GM19193 (cell line): ENCODE results near the gene WFDC1.

Experiments
- POLR2A ChIP-seq: IDR thresholded peaks from 4 replicates; pipeline ENCODE4 v1.6.1; 2011; ENCODE audit not compliant: insufficient read depth, insufficient read length; ENCODE audit errors: extremely low read depth

Gene WFDC1

DNA sequence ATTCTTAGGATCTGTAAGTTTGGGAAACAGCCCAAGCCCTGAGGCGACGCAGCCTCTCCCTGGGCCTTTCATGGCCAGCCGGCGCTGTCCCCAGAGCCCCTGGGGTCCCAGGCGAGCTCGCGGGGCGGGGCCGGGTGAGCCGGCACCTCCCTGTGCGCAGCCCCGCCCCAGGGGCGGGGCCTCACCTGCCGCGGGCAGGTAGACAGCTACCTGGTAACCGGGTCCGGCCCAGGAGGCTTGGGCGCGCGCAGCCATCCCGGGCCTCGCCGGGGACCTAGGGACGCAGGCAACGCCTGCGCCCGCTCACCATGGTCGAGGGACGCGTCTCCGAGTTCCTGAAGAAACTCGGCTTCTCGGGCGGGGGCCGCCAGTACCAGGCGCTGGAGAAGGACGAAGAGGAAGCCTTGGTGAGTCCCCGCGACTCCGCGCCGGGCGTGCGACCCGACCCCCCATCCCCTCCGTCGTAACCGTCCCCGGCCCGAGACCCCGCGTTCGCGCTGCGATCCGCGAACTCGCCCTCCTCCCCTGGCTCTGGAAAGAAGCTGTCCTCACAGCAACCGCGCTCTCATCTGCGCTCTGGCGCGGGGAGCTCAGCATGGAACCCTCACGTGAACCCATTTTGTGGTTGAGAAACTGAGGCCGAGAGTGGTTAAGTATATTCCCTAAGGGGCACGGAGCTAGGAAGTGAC is 73.8 kb downstream of the WFDC1 start, which contains the start of gene ATP2C2:
Gene ATP2C2 (plus strand): TSS at position 231 of the 689 bp plus-strand sequence. CDS start 78 bp downstream, at position 309.
- no peak for TF ChIP-seq POLR2A

DNA sequence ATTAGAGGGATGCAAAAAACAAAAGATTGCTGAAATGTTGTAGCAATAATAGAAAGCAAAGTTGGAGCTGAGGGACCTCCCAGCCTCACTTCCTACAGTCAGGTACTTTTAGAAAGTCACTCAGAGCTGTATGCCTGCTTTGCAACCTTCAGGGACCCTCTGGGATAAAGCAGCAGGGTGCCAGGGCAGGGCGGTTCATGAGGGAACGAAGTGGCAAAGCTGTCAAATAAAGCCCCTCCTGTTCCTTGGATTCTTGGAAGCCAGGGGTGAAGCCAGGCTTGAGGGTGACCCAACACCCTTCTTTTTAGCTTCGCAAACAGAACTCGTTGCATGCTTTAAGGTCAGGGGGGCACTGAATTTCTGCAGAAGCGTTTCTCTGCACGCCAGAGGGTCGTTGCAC is 74.4 kb downstream of the WFDC1 start:
- TF ChIP-seq POLR2A: no peak

DNA sequence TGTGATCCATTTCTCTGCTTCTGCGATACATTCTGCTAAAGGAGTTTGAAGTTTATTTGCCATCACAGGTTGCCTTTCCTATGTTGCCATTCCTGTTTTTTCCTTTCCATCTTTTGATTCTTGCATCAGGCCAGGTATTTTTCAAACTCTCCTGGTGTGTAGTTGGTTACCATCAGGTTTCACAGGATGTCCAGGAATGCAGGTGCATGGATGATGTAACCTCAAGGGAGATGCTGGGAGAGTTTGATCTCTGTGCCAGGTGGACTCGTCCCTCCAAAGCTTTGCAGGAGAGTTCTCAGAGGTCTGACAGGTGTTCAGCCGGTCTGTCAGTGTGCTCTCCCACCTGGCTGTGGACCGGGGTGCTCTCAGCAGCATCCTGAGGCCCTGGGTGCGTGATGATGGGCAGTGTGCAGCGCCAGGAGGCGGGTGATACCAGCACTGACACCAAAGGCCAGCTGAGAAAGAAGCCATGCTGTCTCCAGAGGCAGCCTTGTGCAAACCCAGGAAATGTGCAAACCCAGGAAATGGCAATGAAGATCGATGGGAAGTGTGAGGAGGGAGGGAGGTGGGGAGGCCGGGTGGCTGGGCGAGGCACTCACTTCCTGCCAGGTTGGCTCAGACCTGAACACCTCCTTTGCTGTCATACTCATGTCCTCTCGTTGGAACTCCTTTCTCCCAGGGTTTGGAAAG is 75.4 kb downstream of the WFDC1 start:
- TF ChIP-seq POLR2A: no peak

DNA sequence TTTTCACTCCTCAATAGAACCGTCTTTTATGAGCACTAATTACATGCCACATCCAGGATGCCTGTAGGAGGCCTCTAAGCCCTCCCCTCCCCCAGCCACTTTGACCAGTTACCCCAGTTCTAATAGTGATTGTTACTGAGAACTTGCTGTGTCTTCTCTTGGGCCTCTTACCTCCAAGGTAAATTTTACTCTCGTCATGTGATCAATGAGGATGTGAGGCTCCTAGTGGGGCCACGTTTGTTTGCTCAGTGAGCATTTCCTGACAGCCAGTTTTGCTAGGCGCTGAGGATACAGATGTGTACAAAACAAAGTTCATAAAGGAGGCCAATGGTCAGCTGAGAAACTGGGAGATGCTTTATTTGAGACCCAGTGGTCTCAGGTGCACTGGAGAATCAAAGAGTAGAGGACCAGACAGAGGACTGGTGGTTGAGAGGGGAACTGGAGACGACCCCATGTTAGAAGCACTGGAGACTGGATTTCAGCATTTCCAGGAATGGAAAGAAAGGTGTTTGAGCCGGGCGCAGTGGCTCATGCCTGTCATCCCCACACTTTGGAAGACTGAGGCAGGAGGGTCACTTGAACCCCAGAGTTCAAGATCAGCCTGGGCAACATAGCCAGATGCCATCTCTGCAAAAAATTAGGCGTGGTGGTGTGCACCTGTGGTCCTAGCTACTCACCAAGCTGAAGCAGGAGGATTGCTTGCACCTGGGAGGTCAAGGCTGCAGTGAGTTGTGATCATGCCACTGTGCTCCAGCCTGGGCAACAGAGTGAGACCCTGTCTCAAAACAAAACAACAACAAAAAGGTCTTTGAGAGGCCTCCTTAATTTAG is 76.3 kb downstream of the WFDC1 start:
- no peak for TF ChIP-seq POLR2A

DNA sequence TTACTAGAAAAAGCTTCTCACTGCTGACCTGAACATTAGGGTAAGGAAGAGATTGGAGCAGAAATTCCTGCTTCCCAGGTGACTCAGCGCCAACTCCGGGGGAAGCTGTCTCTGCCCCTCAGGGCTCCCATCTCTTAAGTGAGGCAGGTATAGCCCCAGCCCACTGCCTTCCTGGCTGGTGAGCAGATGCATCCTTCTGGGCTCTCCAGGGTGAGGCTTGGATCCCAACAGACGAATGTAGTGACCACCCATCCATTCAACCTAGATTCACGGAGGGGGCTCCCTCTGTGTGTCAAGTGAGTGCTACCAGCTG is 76.8 kb downstream of the WFDC1 start:
- TF ChIP-seq POLR2A: no peak

DNA sequence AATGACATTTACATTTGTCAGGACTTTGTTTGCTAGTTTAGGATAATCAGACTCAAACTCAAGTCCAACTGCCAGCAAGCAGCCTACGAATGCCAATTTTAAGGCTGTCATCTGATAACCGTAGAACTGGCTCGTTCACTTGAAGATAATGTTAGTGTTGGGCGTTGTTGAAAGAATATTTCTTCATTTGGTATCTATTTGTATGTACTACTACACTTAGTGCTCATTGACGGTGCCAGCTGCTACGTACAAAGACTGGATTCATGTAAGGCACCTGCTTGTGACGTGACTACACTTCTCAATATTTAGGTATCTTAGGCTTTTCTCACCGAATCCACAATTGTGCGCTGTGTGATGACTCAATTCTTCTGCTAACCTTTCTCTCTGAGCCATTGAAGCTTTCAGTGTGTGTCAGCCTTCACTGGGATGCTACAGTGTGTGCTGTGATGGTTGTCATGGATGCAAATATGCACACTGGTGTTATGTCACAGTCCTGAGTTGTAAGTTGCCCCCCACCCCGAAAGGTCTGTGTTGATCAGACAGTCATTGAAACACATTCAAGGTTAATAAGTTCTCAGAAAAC is 79.3 kb downstream of the WFDC1 start:
- TF ChIP-seq POLR2A: no peak

DNA sequence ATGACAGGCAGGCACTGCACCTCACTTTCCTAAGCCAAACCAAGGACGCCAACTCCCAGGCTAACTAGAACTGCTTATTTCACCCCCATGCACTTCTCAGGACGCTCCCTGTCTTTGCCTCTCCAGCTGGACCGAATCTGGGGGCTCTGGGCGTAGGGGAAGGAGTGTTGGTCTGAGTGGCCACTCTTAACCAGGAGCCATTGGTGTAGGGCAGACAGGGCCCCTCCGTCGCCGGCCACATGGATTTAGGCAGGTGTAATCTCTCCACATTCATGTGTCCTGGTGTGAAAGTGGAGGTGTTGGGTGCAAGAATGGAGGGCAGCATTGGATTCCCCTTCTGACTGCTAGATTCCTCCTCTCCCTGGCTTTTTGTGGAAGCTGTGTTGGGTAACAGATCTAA is 83.4 kb downstream of the WFDC1 start:
- no peak for TF ChIP-seq POLR2A

DNA sequence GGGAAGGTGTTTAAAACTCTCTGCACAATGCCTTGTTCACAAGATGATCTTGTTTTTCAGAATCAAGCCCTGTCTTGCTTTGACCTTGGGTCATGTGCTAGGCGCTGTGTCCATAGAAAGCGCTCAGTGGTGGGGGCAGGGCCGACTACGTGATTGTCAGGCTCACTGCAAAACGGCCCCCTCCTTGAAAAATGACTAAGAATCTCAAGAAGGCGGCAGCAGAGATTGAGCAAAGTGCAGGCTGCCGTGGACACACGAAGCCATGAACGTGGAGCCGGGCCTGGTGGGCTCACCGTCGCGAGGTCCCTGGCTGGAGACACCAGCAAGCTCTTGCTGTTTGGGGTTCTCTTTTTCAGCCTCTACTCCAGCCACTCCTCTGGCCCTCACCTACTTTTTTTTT is 83.9 kb downstream of the WFDC1 start:
- TF ChIP-seq POLR2A: no peak

DNA sequence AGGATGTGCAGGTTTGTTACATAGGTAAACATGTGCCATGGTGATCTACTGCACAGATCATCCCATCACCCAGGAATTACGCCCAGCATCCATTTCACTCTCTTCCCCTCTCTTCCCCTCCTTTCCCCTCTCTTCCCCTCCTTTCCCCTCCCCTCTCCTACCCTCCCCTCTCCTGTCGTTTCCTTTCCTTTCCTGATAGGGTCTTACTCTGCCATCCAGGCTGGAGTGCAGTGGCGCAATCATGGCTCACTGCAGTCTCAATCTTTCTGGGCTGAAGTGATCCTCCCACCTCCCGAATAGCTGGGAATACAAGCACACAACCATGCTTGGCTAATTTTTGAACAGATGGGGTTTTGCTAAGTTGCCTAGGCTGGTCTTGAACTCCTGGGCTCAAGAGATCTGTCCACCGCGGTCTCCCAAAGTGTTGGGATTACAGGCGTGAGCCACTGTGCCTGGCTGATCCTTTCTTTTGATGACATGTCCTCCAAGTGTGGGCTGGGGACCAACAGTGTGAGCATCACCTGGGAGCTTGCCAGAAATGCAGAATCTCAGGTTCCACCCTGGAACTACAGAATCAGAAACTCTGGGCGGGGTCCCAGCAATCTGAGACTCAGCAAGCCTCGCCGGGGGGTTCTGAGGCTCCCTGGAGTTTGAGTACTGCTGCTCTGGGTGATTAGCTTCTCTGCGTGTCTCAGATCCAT is 84.5 kb downstream of the WFDC1 start:
- TF ChIP-seq POLR2A: no peak
